ENCODE results near the gene PSD4. TPM values are rescaled to one million over a fixed set of nuclear protein-coding genes. Genes with fewer than 3 reads are reported as not detected.

The PSD4 gene
- total RNA-seq, 1 experiment from 2014 or later: 44.5 TPM

- DNase-seq (ENCODE audit: low read depth): no peak
Observed at GRCh38 chr2:113203217-113203530, 29.4 kb downstream of the PSD4 start.

- peak; percentile 85 for DNase-seq (ENCODE audit: low read depth)
Observed at GRCh38 chr2:113203901-113204519, 30.2 kb downstream of the PSD4 start.

GRCh38 chr2:113206251-113206650, 32.5 kb downstream of the PSD4 start:
- no peak for DNase-seq (ENCODE audit: low read depth)

GRCh38 chr2:113207021-113207420, 33.2 kb downstream of the PSD4 start:
- no peak for DNase-seq (ENCODE audit: low read depth)

GRCh38 chr2:113208396-113208795, 34.6 kb downstream of the PSD4 start:
- no peak for DNase-seq (ENCODE audit: low read depth)

GRCh38 chr2:113209011-113209645, 35.4 kb downstream of the PSD4 start:
- no peak for DNase-seq (ENCODE audit: low read depth)

- DNase-seq (ENCODE audit: low read depth): no peak
Observed at GRCh38 chr2:113209646-113210171, 35.9 kb downstream of the PSD4 start.

- DNase-seq (ENCODE audit: low read depth): peak; percentile 74
Observed at GRCh38 chr2:113211226-113212105, 37.7 kb downstream of the PSD4 start.

- no peak for DNase-seq (ENCODE audit: low read depth)
Observed at GRCh38 chr2:113212245-113213060, 38.7 kb downstream of the PSD4 start.

- no peak for DNase-seq (ENCODE audit: low read depth)
Observed at GRCh38 chr2:113213061-113213930, 39.5 kb downstream of the PSD4 start.

GRCh38 chr2:113214141-113214540, 40.4 kb downstream of the PSD4 start:
- DNase-seq (ENCODE audit: low read depth): no peak

- no peak for DNase-seq (ENCODE audit: low read depth)
Observed at GRCh38 chr2:113215056-113215455, 41.3 kb downstream of the PSD4 start.

- DNase-seq (ENCODE audit: low read depth): no peak
Observed at GRCh38 chr2:113216321-113216720, 42.5 kb downstream of the PSD4 start.

GRCh38 chr2:113216891-113217454, 43.2 kb downstream of the PSD4 start:
- DNase-seq (ENCODE audit: low read depth): no peak

- no peak for DNase-seq (ENCODE audit: low read depth)
Observed at GRCh38 chr2:113217455-113218282, 43.9 kb downstream of the PSD4 start.

GRCh38 chr2:113218283-113219091, 44.7 kb downstream of the PSD4 start:
- DNase-seq (ENCODE audit: low read depth): no peak

- no peak for DNase-seq (ENCODE audit: low read depth)
Observed at GRCh38 chr2:113219092-113219441, 45.3 kb downstream of the PSD4 start.

- no peak for DNase-seq (ENCODE audit: low read depth)
Observed at GRCh38 chr2:113219525-113219888, 45.7 kb downstream of the PSD4 start.

Measured in HT1080 (cell line).